Dermis blood vessel endothelial cell (primary cell): ENCODE results near the gene UCK1. TPM values are rescaled to one million over a fixed set of nuclear protein-coding genes. Genes with fewer than 3 reads are reported as not detected.

Experiments used
- DNase-seq: peaks from one replicate; pipeline ENCODE4 v3.0.0; 2010
- total RNA-seq: library from RNA; depleted of rRNA; stranded (reverse); fragments of >200 nt; gene quantifications from 2 replicates; pipeline ENCODE4 v1.2.3, GENCODE V29; 2014

The UCK1 gene
- total RNA-seq: 16.0 and 20.5 TPM in 2 replicates

- peak; percentile 88 for DNase-seq
Observed at GRCh38 chr9:131530920-131531832, at the start of gene UCK1. Gene UCK1, minus strand, starts transcription at chr9:131531263. Its CDS starts 89 bp downstream, at chr9:131531174.

GRCh38 chr9:131580358-131580757 lies 49.3 kb upstream of the UCK1 start:
- no peak for DNase-seq

- no peak for DNase-seq
Observed at GRCh38 chr9:131579789-131580211, 48.7 kb upstream of the UCK1 start.

GRCh38 chr9:131578731-131579504 lies 47.9 kb upstream of the UCK1 start:
- DNase-seq: peak; percentile 33

- DNase-seq: no peak
Observed at GRCh38 chr9:131578021-131578420, 47.0 kb upstream of the UCK1 start.

- DNase-seq: no peak
Observed at GRCh38 chr9:131577005-131578000, 46.2 kb upstream of the UCK1 start.

- DNase-seq: no peak
Observed at GRCh38 chr9:131575946-131576853, 45.1 kb upstream of the UCK1 start.

GRCh38 chr9:131574730-131575640 lies 43.9 kb upstream of the UCK1 start:
- no peak for DNase-seq

- DNase-seq: no peak
Observed at GRCh38 chr9:131567910-131568309, 36.8 kb upstream of the UCK1 start.

- no peak for DNase-seq
Observed at GRCh38 chr9:131566158-131566557, 35.1 kb upstream of the UCK1 start.

- DNase-seq: no peak
Observed at GRCh38 chr9:131565369-131565768, 34.3 kb upstream of the UCK1 start.

GRCh38 chr9:131562032-131562959 lies 31.2 kb upstream of the UCK1 start:
- no peak for DNase-seq

GRCh38 chr9:131559421-131560000 lies 28.4 kb upstream of the UCK1 start:
- DNase-seq: no peak

- DNase-seq: no peak
Observed at GRCh38 chr9:131557855-131558548, 26.9 kb upstream of the UCK1 start.

- DNase-seq: no peak
Observed at GRCh38 chr9:131555841-131556673, 25.0 kb upstream of the UCK1 start.

- DNase-seq: no peak
Observed at GRCh38 chr9:131554843-131555351, 23.8 kb upstream of the UCK1 start.
